Keratinocyte (primary cell): ENCODE results near the gene ACAP3. TPM values are rescaled to one million over a fixed set of nuclear protein-coding genes. Genes with fewer than 3 reads are reported as not detected.

Experiments used
- DNase-seq: peaks from one replicate; pipeline ENCODE4 v3.0.0-alpha.2; 2011; ENCODE audit warnings: low read depth, missing footprints, low spot score
- FAIRE-seq: peaks from 2 replicates; lab custom pipeline; 2011; peaks lifted over from hg19 to GRCh38; lab: Jason Lieb, UNC
- H2AFZ ChIP-seq: 2 replicates; pipeline ENCODE4 v1.6.0; 2012; ENCODE audit warnings: low read length, control low read depth, inconsistent platforms; ENCODE audit not compliant: control insufficient read depth
- H3K27ac ChIP-seq: 2 replicates; pipeline ENCODE4 v1.5.1; 2011; ENCODE audit warnings: low read length; ENCODE audit not compliant: control insufficient read depth, insufficient read depth
- H3K27me3 ChIP-seq: 3 replicates; pipeline ENCODE4 v1.6.0; 2011; ENCODE audit warnings: low read length; ENCODE audit not compliant: control insufficient read depth, insufficient read depth; ENCODE audit errors: extremely low read depth
- H3K36me3 ChIP-seq, 2 experiments: 2 replicates in 1 of 2; 3 replicates in 1 of 2; pipeline ENCODE4 v1.5.1; 2011; ENCODE audit warnings: low read length in 2 of 2, mild to moderate bottlenecking in 1 of 2; ENCODE audit not compliant: control insufficient read depth in 2 of 2, insufficient read depth in 2 of 2; ENCODE audit errors: extremely low read depth in 1 of 2
- H3K4me1 ChIP-seq: 3 replicates; pipeline ENCODE4 v1.5.1; 2011; ENCODE audit warnings: low read length; ENCODE audit not compliant: control insufficient read depth, insufficient read depth; ENCODE audit errors: extremely low read depth
- H3K4me2 ChIP-seq: 3 replicates; pipeline ENCODE4 v1.6.0; 2011; ENCODE audit warnings: low read depth, low read length; ENCODE audit not compliant: control insufficient read depth, insufficient read depth; ENCODE audit errors: extremely low read depth
- H3K4me3 ChIP-seq, 3 experiments: fragments of 200-600 bp in 1 of 3; sonication (generic) in 1 of 3; 2 replicates in 2 of 3; 3 replicates in 1 of 3; pipeline ENCODE4 v1.5.1; 2011 to 2016; ENCODE audit warnings: low read length in 3 of 3, mild to moderate bottlenecking in 3 of 3, control low read depth in 2 of 3, inconsistent platforms in 1 of 3, low read depth in 1 of 3, mixed read lengths in 1 of 3, mixed run types in 1 of 3, moderate library complexity in 1 of 3; ENCODE audit not compliant: control insufficient read depth in 2 of 3, insufficient read depth in 2 of 3; ENCODE audit errors: extremely low read depth in 1 of 3
- H3K79me2 ChIP-seq: 2 replicates; pipeline ENCODE4 v1.6.0; 2012; ENCODE audit warnings: low read length; ENCODE audit not compliant: control insufficient read depth, insufficient read depth
- H3K9ac ChIP-seq: 3 replicates; pipeline ENCODE4 v1.6.0; 2011; ENCODE audit warnings: low read length; ENCODE audit not compliant: control insufficient read depth, insufficient read depth; ENCODE audit errors: extremely low read depth
- H3K9me1 ChIP-seq: 3 replicates; pipeline ENCODE4 v1.6.0; 2011; ENCODE audit warnings: low read length; ENCODE audit not compliant: control insufficient read depth, insufficient read depth; ENCODE audit errors: extremely low read depth
- H3K9me3 ChIP-seq: 2 replicates; pipeline ENCODE4 v1.5.1; 2012; ENCODE audit warnings: low read depth, low read length; ENCODE audit not compliant: control insufficient read depth
- H4K20me1 ChIP-seq: 3 replicates; pipeline ENCODE4 v1.6.0; 2011; ENCODE audit warnings: low read length; ENCODE audit not compliant: control insufficient read depth, insufficient read depth; ENCODE audit errors: extremely low read depth
- EZH2 ChIP-seq: IDR thresholded peaks from one replicate; pipeline ENCODE4 v1.6.1; 2012; ENCODE audit warnings: inconsistent platforms, mild to moderate bottlenecking, low read length, moderate library complexity
- dilution Hi-C: fragments of 300-500 bp; cut with MboI; formaldehyde crosslinking; loops from one replicate; pipeline ENCODE4 v1.7.0; 2020; ENCODE audit warnings: low sequenced_read_pairs; ENCODE audit not compliant: extremely low pct_ligation_motif_present
- polyA plus RNA-seq, 5 experiments: library from polyadenylated mRNA; depleted of rRNA in 3 of 5; stranded (reverse) in 3 of 5; stranded (forward) in 1 of 5; unstranded in 1 of 5; fragments of >200 nt; gene quantifications; 1 replicate in 1 of 5; 2 replicates in 3 of 5; 3 replicates in 1 of 5; pipeline versions ENCODE4 v1.2.1 to v1.2.3, GENCODE V29; 2011 to 2012; ENCODE audit warnings: missing spikeins in 2 of 5, low read depth in 1 of 5, low replicate concordance in 1 of 5
- TF ChIP-seq, protein P1 (sequence below), 3 experiments: IDR thresholded peaks in 1 of 3; conservative IDR thresholded peaks in 1 of 3; optimal IDR thresholded peaks in 1 of 3; 2 replicates in 2 of 3; 3 replicates in 1 of 3; pipeline versions ENCODE3 to v1.5.1; 2011; ENCODE audit warnings: low read length in 3 of 3, mild to moderate bottlenecking in 3 of 3, moderate library complexity in 2 of 3, control low read depth in 1 of 3, inconsistent platforms in 1 of 3; ENCODE audit not compliant: insufficient read depth in 2 of 3; ENCODE audit errors: extremely low read depth in 1 of 3

ACAP3 gene
- polyA plus RNA-seq, 1 donor (not counting 4 experiments of a cell fraction or from before 2014, with no cell fraction given), result 17.4 TPM

DNA sequence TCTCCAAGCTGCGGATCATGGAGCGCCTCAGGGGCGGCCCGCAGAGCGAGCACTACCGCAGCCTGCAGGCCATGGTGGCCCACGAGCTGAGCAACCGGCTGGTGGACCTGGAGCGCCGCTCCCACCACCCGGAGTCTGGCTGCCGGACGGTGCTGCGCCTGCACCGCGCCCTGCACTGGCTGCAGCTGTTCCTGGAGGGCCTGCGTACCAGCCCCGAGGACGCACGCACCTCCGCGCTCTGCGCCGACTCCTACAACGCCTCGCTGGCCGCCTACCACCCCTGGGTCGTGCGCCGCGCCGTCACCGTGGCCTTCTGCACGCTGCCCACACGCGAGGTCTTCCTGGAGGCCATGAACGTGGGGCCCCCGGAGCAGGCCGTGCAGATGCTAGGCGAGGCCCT lies 19.6 kb upstream of the ACAP3 start:
- H4K20me1 ChIP-seq, result peaks cover 3% of the 10 kb centered on the region
- H3K9me1 ChIP-seq, result no peaks in the 10 kb centered on the region
- H3K4me1 ChIP-seq, result peaks cover 29% of the 10 kb centered on the region
- H2AFZ ChIP-seq, result no peak overlapping the region
- peaks cover 44% of the 10 kb centered on the region for H3K79me2 ChIP-seq
- H3K36me3 ChIP-seq, result peaks cover 9 to 12% of the 10 kb centered on the region in 2 experiments
- H3K9me3 ChIP-seq, result peaks cover 4% of the 10 kb centered on the region
- TF ChIP-seq, protein P1, sequence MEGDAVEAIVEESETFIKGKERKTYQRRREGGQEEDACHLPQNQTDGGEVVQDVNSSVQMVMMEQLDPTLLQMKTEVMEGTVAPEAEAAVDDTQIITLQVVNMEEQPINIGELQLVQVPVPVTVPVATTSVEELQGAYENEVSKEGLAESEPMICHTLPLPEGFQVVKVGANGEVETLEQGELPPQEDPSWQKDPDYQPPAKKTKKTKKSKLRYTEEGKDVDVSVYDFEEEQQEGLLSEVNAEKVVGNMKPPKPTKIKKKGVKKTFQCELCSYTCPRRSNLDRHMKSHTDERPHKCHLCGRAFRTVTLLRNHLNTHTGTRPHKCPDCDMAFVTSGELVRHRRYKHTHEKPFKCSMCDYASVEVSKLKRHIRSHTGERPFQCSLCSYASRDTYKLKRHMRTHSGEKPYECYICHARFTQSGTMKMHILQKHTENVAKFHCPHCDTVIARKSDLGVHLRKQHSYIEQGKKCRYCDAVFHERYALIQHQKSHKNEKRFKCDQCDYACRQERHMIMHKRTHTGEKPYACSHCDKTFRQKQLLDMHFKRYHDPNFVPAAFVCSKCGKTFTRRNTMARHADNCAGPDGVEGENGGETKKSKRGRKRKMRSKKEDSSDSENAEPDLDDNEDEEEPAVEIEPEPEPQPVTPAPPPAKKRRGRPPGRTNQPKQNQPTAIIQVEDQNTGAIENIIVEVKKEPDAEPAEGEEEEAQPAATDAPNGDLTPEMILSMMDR (optimal IDR thresholded peaks at IDR 0.05 in 1 of 3, IDR thresholded peaks at IDR 0.05 in 1 of 3, conservative IDR thresholded peaks at IDR 0.05 in 1 of 3; ENCODE audit: extremely low read depth in 1 of 3, insufficient read depth in 2 of 3, low read length in 3 of 3), result no peak
- no peak for TF ChIP-seq EZH2
- FAIRE-seq (no peak), DNase-seq (no peak)
- H3K9ac ChIP-seq, result no peak overlapping the region
- H3K4me3 ChIP-seq, result no peak overlapping the region
- no peak overlapping the region for H3K4me2 ChIP-seq
- no peak overlapping the region for H3K27ac ChIP-seq
- dilution Hi-C loops, result no loop called here
- H3K27me3 ChIP-seq, result peaks cover 8% of the 10 kb centered on the region

DNA sequence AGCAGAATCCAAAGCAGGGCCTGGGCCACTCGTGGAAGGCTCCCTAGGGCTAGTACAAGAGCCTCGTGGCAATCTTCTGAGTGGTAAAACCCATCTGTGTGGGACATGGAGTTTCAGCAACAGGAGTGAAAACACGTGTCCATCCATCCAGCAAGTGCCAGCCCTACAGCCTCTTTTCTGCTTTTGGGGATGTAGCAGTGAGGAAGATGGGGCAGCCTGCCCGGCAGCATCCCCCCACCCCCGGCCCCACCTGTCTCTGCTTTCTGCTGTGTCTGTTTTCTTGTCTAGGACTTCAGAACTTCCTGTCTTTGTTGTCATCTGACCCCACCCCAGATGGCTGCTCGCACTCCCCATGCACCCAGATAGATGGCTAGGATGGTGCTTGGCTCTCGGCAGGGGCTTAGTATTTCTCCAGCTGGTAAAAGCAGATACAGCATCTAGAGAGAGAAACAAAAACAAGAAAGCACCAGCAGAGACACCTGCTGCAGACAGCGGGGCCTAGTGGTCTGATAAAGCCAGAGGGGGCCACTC lies 18.4 kb upstream of the ACAP3 start:
- peaks cover 4% of the 10 kb centered on the region for H3K9me3 ChIP-seq
- H4K20me1 ChIP-seq, result no peaks in the 10 kb centered on the region
- dilution Hi-C loops, result no loop called here
- no peak for DNase-seq
- H2AFZ ChIP-seq, result no peak overlapping the region
- peaks cover 55% of the 10 kb centered on the region for H3K79me2 ChIP-seq
- no peak for FAIRE-seq
- peaks cover 9 to 16% of the 10 kb centered on the region in 2 experiments for H3K36me3 ChIP-seq
- no peaks in the 10 kb centered on the region for H3K9me1 ChIP-seq
- peaks cover 19% of the 10 kb centered on the region for H3K4me1 ChIP-seq
- H3K4me3 ChIP-seq, result peak overlapping the region; percentile 71 to 100 (median 86)
- peak overlapping the region; percentile 80 for H3K9ac ChIP-seq
- TF ChIP-seq, protein P1 (optimal IDR thresholded peaks at IDR 0.05 in 1 of 3, IDR thresholded peaks at IDR 0.05 in 1 of 3, conservative IDR thresholded peaks at IDR 0.05 in 1 of 3; ENCODE audit: extremely low read depth in 1 of 3, insufficient read depth in 2 of 3, low read length in 3 of 3), result no peak
- no peak for TF ChIP-seq EZH2
- H3K27me3 ChIP-seq, result peaks cover under 1% of the 10 kb centered on the region
- H3K4me2 ChIP-seq, result peak overlapping the region; percentile 96
- H3K27ac ChIP-seq, result peak overlapping the region; percentile 9
